HL-60 (cell line): ENCODE results near the gene THRAP3.

Source experiments
- DNase-seq, 2 experiments: peaks; one replicate each; pipeline ENCODE4 v3.0.0-alpha.2; 2010 to 2020; ENCODE audit warnings: low read depth in 1 of 2, low spot score in 1 of 2
- H3K27ac ChIP-seq: fragments of 250-450 bp; sonication (Bioruptor Pico); replicated peaks from 2 replicates; pipeline ENCODE4 v1.5.1; 2020; ENCODE audit warnings: mild to moderate bottlenecking, moderate library complexity
- H3K27me3 ChIP-seq: fragments of 250-450 bp; sonication (Bioruptor Pico); 2 replicates; pipeline ENCODE4 v1.5.1; 2021; ENCODE audit warnings: mild to moderate bottlenecking, moderate library complexity; ENCODE audit not compliant: insufficient read depth, poor library complexity, severe bottlenecking
- H3K4me3 ChIP-seq: replicated peaks from 2 replicates; pipeline ENCODE4 v1.5.1; 2011; ENCODE audit warnings: mild to moderate bottlenecking, control low read depth, low read length; ENCODE audit not compliant: insufficient read depth
- GABPA ChIP-seq: IDR thresholded peaks from 2 replicates; pipeline ENCODE4 v1.6.1; 2012; ENCODE audit warnings: low read depth
- POLR2AphosphoS5 ChIP-seq: IDR thresholded peaks from 2 replicates; pipeline ENCODE4 v1.6.1; 2012; ENCODE audit warnings: low read depth
- SPI1 ChIP-seq: IDR thresholded peaks from 2 replicates; pipeline ENCODE4 v1.6.1; 2012; ENCODE audit warnings: low read depth, mild to moderate bottlenecking, borderline replicate concordance
- TF ChIP-seq, protein P1 (sequence below): IDR thresholded peaks from one replicate; pipeline ENCODE4 v1.5.1; 2011; ENCODE audit warnings: low read length, control low read depth, inconsistent platforms; ENCODE audit not compliant: insufficient read depth
- TF ChIP-seq, protein P2 (sequence below): IDR thresholded peaks from 2 replicates; pipeline ENCODE4 v1.6.1; 2012; ENCODE audit warnings: low read depth; ENCODE audit not compliant: insufficient replicate concordance

Gene THRAP3

DNA sequence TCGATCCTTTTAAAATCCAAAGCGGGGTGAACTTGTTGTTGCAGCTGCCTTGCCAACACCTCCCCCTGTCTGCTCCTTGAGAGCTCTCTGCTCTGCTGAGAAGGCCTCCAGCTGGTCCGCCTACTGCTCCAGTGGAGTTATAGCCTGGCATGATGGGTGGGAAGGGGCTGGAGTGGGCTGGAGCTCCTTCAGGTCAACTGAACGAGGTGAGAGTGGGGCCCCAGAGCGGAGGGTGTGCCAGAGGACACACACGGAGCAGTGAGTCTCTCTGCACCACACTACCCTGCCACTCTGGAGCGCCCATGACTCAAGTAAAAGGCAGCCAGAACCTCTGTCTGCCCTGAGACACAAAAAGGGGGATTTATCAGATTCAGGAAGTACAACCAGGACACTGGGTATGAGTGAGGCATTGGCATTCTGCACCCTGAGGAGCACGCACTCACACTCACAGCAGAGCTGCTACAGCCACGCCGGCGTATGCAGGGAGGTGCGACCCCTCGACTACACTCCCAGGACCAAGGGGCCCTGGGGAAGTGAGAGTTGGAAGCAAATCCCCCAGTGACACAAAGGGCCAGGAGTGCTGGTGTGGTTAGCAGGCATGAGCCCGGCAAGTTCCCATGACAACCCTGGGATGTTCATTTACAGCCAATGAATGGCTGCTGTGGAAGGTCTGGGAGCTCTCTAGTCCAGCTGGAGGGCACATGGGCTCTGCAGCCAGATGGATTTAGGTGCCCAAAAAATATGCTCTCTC is 127.2 kb downstream of the THRAP3 start:
- Histone ChIP-seq H3K4me3 (no peak overlapping the region), H3K27me3 (no peaks in the 10 kb centered on the region), H3K27ac (no peak overlapping the region)
- TF ChIP-seq GABPA (no peak), SPI1 (no peak), POLR2AphosphoS5 (no peak)
- TF ChIP-seq, protein P1, sequence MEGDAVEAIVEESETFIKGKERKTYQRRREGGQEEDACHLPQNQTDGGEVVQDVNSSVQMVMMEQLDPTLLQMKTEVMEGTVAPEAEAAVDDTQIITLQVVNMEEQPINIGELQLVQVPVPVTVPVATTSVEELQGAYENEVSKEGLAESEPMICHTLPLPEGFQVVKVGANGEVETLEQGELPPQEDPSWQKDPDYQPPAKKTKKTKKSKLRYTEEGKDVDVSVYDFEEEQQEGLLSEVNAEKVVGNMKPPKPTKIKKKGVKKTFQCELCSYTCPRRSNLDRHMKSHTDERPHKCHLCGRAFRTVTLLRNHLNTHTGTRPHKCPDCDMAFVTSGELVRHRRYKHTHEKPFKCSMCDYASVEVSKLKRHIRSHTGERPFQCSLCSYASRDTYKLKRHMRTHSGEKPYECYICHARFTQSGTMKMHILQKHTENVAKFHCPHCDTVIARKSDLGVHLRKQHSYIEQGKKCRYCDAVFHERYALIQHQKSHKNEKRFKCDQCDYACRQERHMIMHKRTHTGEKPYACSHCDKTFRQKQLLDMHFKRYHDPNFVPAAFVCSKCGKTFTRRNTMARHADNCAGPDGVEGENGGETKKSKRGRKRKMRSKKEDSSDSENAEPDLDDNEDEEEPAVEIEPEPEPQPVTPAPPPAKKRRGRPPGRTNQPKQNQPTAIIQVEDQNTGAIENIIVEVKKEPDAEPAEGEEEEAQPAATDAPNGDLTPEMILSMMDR = no peak
- TF ChIP-seq, protein P2, sequence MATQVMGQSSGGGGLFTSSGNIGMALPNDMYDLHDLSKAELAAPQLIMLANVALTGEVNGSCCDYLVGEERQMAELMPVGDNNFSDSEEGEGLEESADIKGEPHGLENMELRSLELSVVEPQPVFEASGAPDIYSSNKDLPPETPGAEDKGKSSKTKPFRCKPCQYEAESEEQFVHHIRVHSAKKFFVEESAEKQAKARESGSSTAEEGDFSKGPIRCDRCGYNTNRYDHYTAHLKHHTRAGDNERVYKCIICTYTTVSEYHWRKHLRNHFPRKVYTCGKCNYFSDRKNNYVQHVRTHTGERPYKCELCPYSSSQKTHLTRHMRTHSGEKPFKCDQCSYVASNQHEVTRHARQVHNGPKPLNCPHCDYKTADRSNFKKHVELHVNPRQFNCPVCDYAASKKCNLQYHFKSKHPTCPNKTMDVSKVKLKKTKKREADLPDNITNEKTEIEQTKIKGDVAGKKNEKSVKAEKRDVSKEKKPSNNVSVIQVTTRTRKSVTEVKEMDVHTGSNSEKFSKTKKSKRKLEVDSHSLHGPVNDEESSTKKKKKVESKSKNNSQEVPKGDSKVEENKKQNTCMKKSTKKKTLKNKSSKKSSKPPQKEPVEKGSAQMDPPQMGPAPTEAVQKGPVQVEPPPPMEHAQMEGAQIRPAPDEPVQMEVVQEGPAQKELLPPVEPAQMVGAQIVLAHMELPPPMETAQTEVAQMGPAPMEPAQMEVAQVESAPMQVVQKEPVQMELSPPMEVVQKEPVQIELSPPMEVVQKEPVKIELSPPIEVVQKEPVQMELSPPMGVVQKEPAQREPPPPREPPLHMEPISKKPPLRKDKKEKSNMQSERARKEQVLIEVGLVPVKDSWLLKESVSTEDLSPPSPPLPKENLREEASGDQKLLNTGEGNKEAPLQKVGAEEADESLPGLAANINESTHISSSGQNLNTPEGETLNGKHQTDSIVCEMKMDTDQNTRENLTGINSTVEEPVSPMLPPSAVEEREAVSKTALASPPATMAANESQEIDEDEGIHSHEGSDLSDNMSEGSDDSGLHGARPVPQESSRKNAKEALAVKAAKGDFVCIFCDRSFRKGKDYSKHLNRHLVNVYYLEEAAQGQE = no peak
- no peak for DNase-seq

DNA sequence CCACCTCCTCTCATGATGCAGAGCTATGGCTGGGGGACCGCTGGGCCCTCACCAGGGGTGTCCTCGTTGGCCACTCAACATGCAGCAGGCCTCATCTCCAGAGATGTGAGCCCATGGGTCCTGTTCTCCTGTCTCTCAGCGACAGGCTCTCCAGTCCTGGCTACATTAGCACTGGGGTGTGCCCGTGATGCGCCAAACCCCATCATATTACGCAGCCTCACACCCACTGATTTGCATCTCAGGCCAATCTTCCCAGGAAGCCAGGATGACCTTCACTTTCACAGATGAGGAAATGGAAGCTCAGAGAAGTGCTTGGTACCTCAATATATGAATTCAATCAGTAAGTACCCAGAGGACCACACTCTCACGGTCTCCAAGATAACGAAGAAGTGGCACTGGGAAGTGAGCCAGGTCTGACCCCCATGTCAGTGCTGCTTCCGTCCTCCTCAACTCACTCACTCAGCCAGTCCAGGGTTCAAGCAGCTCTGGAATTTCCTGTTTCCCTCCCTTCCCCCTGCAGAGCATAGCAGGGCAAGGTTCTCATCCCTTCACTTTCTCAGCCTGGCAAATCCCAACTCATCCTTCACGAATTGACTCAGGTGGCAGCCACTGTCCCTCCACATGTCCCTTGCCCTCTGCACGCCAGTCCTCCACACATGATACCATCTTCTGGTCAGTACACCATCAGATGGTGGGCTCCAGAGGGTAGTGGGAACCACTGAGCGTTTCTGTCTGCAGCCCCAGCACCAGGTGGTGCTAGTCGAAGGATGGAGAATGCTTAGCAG is 128.1 kb downstream of the THRAP3 start:
- Histone ChIP-seq H3K27me3 (no peaks in the 10 kb centered on the region), H3K4me3 (no peak overlapping the region), H3K27ac (no peak overlapping the region)
- no peak for DNase-seq
- no peak for TF ChIP-seq POLR2AphosphoS5
- TF ChIP-seq, protein P1 = no peak
- TF ChIP-seq, protein P2 = no peak
- no peak for TF ChIP-seq SPI1
- TF ChIP-seq GABPA = no peak

DNA sequence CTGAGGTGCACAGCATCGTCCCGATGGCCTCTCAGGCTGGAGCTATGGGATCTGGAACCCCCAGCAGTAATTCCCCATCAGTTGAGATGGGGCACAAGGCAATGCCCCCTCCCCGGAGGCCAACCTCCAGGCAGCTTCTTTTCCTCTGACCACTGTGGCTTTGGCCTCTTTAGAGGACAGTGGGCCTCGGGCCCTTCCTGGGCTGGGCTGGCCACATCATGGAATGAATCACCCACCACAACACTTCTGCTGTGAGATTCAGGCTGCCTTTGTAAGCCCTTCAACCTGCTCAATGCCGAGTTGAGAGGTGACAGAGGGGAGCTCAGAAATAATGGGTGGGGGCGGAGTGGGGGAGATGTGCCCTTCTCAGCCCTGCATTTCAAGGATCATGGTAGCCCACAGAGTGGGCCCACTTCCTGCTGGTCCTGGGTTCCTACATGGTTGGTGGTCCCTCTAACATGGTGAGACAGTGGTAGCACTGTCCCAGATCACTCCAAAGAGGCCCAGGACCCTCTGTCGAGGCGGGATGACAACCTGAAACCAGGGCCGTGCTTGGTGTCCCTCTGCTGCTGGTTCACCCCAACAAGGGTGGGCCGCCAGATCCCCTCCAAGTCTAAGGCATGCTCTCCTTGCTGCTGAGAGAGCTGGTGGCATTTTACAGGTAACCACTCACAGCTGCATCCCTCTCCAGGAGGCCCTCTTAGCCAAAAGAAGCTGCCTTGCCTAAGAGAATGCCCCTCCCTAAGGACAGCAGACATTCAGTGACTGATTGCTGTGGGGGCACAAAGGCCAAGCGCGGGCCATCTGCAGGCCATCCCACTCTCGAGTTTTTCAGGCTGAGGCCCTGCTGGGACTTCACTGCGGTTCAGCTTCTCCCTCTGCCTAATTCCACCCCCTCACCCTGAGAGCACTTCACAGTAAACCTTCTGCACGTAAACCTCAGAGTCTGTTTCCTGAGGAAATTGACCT is 129.0 kb downstream of the THRAP3 start:
- Histone ChIP-seq H3K27ac (no peak overlapping the region), H3K27me3 (no peaks in the 10 kb centered on the region), H3K4me3 (no peak overlapping the region)
- no peak for TF ChIP-seq GABPA
- TF ChIP-seq, protein P2 = no peak
- no peak for TF ChIP-seq SPI1
- no peak for TF ChIP-seq POLR2AphosphoS5
- TF ChIP-seq, protein P1 = no peak
- DNase-seq = no peak
